ENCODE data around the gene TP63.
"Not testable (repeated sequence)": the region's sequence is repeated elsewhere in the genome, so short reads cannot be mapped to it uniquely, and the experiment has no call there.

Gene TP63

GRCh38 chr3:189721873-189722665 is 90.9 kb downstream of the TP63 start:
- peak; percentile 7 for DNase-seq (ENCODE audit: low spot score)

GRCh38 chr3:189724356-189724755 is 93.2 kb downstream of the TP63 start:
- DNase-seq (ENCODE audit: low spot score) = no peak

GRCh38 chr3:189726277-189726676 is 95.1 kb downstream of the TP63 start:
- no peak for DNase-seq (ENCODE audit: low spot score)

GRCh38 chr3:189727158-189727557 is 96.0 kb downstream of the TP63 start:
- no peak for DNase-seq (ENCODE audit: low spot score)

- DNase-seq (ENCODE audit: low spot score) = no peak
Observed at GRCh38 chr3:189727898-189728297, 96.7 kb downstream of the TP63 start.

GRCh38 chr3:189728915-189729314 is 97.7 kb downstream of the TP63 start:
- no peak for DNase-seq (ENCODE audit: low spot score)

GRCh38 chr3:189734061-189734460 is 102.9 kb downstream of the TP63 start:
- no peak for DNase-seq (ENCODE audit: low spot score)

GRCh38 chr3:189735913-189736312 is 104.7 kb downstream of the TP63 start:
- DNase-seq (ENCODE audit: low spot score) = no peak

- no peak for DNase-seq (ENCODE audit: low spot score)
Observed at GRCh38 chr3:189737071-189737470, 105.9 kb downstream of the TP63 start.

GRCh38 chr3:189737619-189738018 is 106.4 kb downstream of the TP63 start:
- no peak for DNase-seq (ENCODE audit: low spot score)

GRCh38 chr3:189739378-189739777 is 108.2 kb downstream of the TP63 start:
- no peak for DNase-seq (ENCODE audit: low spot score)

GRCh38 chr3:189740156-189740555 is 109.0 kb downstream of the TP63 start:
- DNase-seq (ENCODE audit: low spot score) = no peak

GRCh38 chr3:189744235-189744634 is 113.0 kb downstream of the TP63 start:
- no peak for DNase-seq (ENCODE audit: low spot score)

- no peak for DNase-seq (ENCODE audit: low spot score)
Observed at GRCh38 chr3:189745622-189746021, 114.4 kb downstream of the TP63 start.

GRCh38 chr3:189748046-189748445 is 116.9 kb downstream of the TP63 start:
- DNase-seq (ENCODE audit: low spot score) = no peak

- not testable (repeated sequence) for DNase-seq (ENCODE audit: low spot score)
Observed at GRCh38 chr3:189750972-189751371, 119.8 kb downstream of the TP63 start.

- DNase-seq (ENCODE audit: low spot score) = no peak
Observed at GRCh38 chr3:189754356-189754755, 123.2 kb downstream of the TP63 start.

GRCh38 chr3:189756582-189757078 is 125.4 kb downstream of the TP63 start:
- DNase-seq (ENCODE audit: low spot score) = no peak

GRCh38 chr3:189758186-189758585 is 127.0 kb downstream of the TP63 start:
- DNase-seq (ENCODE audit: low spot score) = no peak

- DNase-seq (ENCODE audit: low spot score) = no peak
Observed at GRCh38 chr3:189766416-189766815, 135.2 kb downstream of the TP63 start.

GRCh38 chr3:189771842-189772450 is 140.8 kb downstream of the TP63 start:
- DNase-seq (ENCODE audit: low spot score) = peak; percentile 16

GRCh38 chr3:189772584-189772983 is 141.4 kb downstream of the TP63 start:
- peak; percentile 54 for DNase-seq (ENCODE audit: low spot score)

GRCh38 chr3:189773056-189773455 is 141.9 kb downstream of the TP63 start:
- DNase-seq (ENCODE audit: low spot score) = no peak
